Inflammatory macrophage treated with lipopolysaccharide for 1 hour (primary cell): ENCODE measurements around the gene B4GALNT1.

Experiments
- DNase-seq, 2 donors: peaks; one replicate each; pipeline ENCODE4 v3.0.0-alpha.2; 2020 to 2022

B4GALNT1 gene

DNA sequence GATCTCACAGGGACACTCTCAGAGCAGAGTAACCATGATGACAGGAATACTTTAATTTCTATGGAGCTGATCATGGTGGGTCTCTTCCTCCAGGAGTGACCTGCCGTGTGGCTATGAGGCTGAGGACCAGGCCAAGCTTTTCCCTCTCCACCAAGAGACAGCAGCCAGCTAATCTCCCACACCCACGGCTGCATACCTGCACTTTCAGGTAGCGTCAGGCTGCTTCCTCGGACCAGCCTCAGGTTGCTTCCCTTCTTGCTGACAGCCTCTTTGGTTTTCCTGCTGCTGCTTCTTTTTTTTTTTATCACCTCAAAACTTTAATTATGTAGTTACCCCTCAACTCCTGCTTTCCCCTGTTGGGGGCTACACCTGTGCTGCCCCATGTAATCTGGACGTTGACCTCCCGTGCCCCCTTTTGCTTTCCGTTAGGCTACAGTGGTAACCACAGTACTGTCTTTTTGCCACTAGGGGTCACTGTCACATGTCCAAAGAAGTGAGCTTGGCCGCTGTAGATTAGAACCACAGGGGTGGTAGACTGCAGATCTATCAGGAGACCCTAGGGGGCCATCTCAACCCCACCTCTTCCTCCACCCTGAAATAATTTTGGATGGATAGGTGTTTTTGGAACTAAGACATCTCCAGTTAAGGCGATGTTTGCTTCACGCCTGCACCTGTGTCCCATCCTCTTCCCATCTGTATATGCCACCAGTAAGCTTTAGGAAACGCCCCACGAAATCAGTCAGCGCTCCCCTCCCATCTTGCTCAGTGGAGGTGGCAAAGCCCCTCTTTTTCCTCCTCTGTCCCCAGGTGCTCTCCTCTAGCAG is 49.8 kb downstream of the B4GALNT1 start:
- DNase-seq = peak; percentile 41 to 84

DNA sequence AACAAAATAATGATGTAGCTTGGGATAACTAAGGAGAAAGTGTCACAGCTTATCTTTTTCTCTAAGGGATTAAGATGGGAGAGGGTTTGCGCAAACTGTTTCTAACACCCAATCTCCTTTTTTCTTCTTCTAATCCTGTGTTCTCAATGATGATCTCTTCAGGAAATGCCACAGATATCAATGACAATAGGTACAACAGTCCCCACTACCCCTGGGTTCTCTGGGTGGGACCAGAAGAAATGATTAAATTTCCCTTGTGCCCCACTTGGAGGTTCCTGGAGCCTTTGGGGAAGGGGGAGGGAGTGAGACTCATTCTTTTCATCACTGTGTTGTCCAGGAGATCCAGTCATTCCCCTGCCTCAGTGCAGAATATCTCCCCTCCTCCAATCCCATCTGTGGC is 50.6 kb downstream of the B4GALNT1 start:
- no peak for DNase-seq

DNA sequence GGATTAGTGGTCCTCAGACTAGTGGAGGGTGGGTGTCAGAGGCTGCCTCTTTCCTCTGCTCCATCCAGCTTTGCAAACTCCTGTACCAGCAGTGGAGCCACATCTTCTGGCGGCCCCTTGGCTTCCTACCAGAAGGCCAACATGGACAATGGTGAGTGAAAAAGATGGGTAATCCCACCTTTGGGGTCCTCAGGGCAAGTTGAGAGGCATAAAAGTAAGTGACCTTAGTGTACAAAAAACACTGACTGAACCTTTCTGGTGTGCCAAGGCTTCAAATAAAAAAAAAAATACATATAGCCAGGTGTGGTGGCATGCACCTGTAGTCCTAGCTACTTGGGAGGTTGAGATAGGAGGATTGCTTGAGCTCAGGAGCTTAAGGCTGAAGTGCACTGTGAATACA is 51.2 kb downstream of the B4GALNT1 start:
- DNase-seq = no peak

DNA sequence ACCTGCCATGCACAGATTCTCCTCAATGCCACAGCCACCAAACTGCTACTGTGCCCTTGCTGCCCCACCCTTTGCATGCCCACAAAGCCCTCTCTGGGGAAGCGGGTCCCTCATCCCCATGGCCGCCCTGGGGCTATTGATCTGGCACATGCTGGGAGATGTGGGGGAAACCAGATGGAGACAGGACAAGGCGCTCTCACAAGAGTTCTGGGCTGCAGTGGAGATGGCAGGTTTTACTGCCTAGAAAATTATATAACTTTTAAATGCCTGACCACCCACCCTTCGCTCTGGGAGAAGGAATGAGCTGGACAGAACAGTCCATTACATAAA is 52.6 kb downstream of the B4GALNT1 start:
- DNase-seq = no peak

GRCh38 chr12:57579677-57580465 is 53.1 kb downstream of the B4GALNT1 start:
- DNase-seq = no peak

DNA sequence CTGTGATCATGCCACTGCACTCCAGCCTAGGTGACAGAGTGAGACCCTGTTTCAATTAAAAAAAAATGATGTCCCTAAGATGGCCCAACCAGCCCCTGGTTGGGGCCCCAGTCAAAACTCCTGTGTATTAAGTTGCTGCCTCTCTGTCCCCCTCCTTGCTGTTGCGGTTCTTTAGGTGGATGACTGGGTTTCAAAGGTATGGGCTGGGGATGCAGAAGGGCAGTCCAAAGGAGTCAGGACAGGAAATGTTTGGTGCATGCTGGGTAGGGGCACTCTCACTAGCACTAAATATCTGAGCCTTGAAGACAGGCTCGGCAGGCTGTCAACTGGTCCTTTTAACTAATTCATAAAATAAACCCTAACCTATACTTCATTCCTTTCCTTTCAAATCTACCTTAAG is 54.0 kb downstream of the B4GALNT1 start:
- DNase-seq = no peak

DNA sequence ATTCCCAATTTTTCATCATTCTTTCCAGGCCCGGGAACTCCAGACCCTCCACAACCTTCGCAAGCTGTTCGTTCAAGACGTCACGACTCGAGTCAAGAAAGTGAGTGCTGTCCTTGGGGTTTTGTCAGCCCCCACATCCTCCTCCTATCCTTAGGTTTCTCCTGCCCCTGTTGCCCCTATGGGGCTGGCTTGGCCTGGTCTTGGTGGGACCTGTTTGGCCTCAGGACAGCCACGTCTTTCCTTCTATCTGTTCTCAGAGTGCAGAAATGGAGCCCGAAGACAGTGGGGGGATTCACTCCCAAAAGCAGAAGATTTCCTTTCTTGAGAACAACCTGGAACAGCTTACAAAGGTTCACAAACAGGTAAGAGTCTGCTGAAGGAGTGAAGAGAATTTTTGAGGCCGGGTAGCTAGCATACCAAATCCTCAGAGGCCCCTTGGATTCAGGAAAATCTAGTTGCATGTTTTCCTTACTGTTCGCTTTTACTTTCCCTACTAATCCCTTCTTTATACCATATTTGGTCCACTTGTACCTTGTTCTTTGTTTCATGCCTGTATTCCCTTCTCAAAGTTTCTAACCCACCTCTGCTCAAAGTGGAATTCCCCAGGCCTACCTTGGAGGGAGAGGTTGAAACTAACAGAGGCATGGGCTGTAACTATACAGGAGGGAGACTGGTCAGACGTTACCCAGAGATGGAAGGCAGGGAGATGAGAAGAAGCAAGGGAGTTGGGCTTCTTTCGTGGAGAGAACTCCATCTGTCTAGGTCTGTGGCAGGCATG is 54.8 kb downstream of the B4GALNT1 start:
- no peak for DNase-seq

- no peak for DNase-seq
These were observed 56.3 kb downstream of the B4GALNT1 start for GRCh38 chr12:57576613-57577160.
